Fibroblast of villous mesenchyme (primary cell): Measurements from ENCODE around the gene ARHGEF16. TPM values are rescaled to one million over a fixed set of nuclear protein-coding genes. Genes with fewer than 3 reads are reported as not detected.

Experiments used
- DNase-seq: peaks from one replicate; pipeline ENCODE4 v3.0.0-alpha.2; 2010; ENCODE audit warnings: low read depth
- H3K4me3 ChIP-seq: 2 replicates; pipeline ENCODE4 v1.5.1; 2011; ENCODE audit warnings: low read depth, mild to moderate bottlenecking, low read length
- total RNA-seq: library from RNA; depleted of rRNA; stranded (reverse); fragments of >200 nt; gene quantifications from 2 replicates; pipeline ENCODE4 v1.2.3, GENCODE V29; 2012
- TF ChIP-seq, protein P1 (sequence below): IDR thresholded peaks from 2 replicates; pipeline ENCODE4 v1.5.1; 2012; ENCODE audit warnings: low read depth, mild to moderate bottlenecking, low read length; ENCODE audit not compliant: insufficient read depth

Gene ARHGEF16
- total RNA-seq, 1 donor: 0.86 TPM

DNA sequence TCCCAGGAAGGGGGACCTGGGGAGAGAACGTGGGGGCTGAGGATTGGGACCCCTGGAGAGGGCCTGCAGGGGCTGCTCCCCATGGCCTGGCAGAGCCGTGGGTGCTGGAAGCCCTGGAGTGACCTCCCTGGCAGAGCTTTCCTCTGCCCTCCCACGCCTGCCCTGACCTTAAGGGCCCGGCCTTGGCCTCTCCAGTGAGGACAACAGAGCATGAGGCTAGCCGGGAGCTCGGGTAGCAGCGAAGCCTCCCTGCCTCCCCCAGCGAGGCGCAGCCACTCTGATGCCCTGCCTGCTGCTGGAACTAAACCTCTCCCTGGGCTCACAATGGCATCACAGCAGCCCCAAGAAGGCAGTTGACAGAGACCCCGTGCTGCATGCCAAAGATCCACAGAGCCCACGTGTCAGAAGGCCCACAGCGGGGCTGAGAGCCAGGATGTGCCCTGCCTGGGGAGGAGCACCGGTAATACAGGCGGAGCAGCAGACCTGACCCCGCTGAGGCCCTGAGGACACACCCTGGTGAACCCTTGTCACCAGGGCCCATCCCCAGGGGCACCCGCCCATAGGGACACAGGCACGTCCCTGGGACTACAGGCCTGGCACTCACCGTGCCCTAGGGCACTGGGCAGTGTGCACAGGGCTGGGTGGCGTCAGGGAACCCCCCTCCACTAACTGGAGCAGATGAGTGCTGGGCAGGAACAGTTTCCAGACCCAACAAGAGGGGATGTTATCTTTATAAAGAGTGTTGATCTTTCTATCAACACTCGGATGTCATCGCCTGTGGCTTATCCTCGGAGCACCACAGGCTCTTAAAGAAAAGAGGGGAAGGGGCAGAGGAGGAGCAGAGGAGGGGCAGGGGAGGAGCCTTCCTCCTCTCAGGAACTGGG is 48.4 kb downstream of the ARHGEF16 start:
- DNase-seq: no peak
- H3K4me3 ChIP-seq: no peak overlapping the region
- TF ChIP-seq, protein P1, sequence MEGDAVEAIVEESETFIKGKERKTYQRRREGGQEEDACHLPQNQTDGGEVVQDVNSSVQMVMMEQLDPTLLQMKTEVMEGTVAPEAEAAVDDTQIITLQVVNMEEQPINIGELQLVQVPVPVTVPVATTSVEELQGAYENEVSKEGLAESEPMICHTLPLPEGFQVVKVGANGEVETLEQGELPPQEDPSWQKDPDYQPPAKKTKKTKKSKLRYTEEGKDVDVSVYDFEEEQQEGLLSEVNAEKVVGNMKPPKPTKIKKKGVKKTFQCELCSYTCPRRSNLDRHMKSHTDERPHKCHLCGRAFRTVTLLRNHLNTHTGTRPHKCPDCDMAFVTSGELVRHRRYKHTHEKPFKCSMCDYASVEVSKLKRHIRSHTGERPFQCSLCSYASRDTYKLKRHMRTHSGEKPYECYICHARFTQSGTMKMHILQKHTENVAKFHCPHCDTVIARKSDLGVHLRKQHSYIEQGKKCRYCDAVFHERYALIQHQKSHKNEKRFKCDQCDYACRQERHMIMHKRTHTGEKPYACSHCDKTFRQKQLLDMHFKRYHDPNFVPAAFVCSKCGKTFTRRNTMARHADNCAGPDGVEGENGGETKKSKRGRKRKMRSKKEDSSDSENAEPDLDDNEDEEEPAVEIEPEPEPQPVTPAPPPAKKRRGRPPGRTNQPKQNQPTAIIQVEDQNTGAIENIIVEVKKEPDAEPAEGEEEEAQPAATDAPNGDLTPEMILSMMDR: no peak

DNA sequence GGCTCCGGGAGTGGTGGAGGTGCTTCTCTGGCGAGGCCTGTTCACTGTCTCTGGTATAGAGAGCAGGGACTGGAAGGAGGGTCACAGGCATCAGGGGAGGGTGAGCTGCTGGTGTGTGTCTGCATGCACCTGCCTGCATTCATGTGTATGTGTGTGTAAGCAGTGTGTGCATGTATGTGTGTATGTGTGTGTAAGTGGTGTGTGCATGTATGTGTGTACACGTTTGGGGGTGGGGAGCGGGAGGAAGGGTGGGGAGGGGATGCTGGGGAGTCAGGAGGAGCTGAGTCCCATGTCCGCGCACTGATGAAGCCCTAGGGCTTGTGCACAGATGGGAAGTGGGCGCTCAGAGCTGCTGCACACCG is 49.0 kb downstream of the ARHGEF16 start:
- DNase-seq: no peak
- TF ChIP-seq, protein P1: no peak

DNA sequence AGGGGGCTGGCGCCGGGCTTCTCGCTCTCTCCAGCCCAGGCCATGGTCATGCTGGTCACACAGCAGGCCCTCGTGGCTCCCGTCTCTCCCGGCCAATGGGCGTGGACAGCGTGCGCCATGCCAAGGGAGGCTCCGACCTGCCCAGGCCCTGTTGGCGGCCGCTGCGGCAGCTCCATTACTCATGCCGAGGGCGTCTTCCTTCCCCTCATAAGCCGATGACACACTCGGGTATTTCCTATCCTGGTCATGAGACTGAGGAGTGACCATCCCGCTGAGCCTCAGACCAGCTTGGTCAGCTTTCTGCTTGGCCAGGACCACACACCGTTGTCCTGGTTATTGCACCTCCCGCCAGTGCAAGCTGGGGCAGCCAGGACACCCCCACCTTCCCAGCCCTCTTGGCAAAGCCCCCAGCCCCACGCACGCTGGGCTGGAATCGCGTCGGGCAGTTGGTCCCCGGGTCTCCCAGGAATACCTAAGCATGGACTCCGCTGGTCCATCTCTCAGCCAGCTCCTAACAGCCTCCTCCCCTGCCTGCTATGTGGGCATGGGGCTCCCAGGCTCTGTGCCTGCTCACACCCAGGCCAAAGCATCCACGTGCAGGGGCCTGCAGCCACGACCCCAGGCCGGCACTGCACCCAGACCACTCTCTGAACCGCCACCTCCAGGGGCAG is 49.8 kb downstream of the ARHGEF16 start:
- no peak overlapping the region for H3K4me3 ChIP-seq
- DNase-seq: peak; percentile 19
- TF ChIP-seq, protein P1: no peak

More for the DNA sequence above, 49.0 kb downstream of the ARHGEF16 start:
- H3K4me3 ChIP-seq: no peak overlapping the region

DNA sequence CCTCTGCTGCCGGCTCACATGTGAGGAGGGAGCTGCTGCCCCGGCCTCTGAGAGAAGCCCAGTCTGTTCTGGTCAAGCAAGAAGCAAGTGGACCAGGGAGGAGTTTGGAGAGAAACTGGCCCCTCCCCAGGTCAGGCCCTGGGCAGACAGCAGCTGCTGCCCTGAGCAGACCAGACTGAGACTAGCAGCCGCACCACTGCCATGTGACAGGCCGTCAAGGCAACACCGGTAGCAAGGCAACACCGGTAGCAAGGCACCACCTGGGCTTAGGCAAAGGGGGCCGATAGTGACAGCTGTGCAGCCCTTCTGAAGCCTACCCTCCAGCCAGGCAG is 50.3 kb downstream of the ARHGEF16 start:
- no peak for DNase-seq
- H3K4me3 ChIP-seq: no peak overlapping the region
- TF ChIP-seq, protein P1: no peak

DNA sequence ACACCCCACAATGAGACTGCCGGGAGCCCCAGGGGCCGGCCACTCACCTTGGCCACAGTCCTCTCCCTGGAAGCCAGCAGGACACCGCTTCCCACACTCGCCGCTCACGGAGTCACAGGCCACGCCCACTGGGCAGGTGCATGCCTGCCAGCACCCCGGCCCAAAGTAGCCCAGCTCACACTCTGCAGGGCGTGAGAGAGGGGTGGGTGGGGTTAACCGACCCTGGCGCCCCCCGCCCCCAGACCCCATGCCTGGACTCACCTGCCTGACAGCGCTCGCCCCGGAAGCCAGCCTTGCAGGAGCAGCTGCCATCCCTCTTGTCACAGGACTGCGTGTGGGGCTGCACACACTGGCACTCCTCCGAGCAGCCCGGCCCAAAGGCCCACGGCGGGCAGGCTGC is 50.7 kb downstream of the ARHGEF16 start:
- DNase-seq: no peak
- TF ChIP-seq, protein P1: no peak
- H3K4me3 ChIP-seq: no peak overlapping the region

DNA sequence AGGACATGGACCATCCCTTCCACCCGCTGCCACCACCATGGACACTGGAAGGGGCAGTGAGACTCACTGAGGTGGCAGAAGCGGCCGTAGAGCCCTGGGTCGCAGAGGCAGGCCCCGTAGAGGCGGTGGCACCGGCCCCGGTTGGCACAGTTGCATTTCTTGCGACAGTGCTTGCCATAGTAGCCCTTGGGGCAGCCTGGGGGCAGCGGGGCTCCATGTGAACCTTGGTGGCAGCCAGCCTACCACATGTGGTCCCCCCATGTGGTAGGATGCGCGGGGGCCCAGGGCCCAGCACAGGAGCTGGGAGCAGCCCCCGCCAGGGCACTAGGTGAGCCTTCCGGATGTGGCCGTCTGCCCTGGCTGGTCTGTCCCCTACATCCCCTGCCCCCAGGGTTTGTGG is 51.6 kb downstream of the ARHGEF16 start:
- TF ChIP-seq, protein P1: no peak
- H3K4me3 ChIP-seq: no peak overlapping the region
- DNase-seq: no peak
